ENCODE data around the gene P2RX7.
A peak's percentile ranks its signal among the peaks of the same experiment; 100 is the strongest.
"Not testable (repeated sequence)": the region's sequence is repeated elsewhere in the genome, so short reads cannot be mapped to it uniquely, and the experiment has no call there.

Gene P2RX7

DNA sequence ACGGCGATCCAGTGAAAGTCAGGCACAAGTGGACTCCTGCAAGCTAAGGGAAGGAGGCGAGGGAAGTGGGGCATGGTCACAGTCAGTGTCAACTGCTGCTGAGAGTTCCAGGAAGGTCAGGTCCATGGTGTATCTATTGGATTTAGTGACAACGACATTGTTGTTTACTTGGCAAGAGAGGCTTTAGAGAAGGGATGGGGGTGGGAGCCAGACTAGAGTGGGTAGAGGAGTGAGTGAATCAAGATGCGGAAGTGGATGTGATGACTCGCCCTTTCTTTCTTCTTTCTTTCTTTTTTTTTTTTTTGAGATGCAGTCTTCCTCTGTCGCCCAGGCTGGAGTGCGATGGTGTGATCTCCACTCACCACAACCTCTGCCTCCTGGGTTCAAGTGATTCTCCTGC lies 12.5 kb downstream of the P2RX7 start:
- FAIRE-seq (peak; percentile 76), DNase-seq (ENCODE audit: insufficient read length, low spot score) (no peak)
- TF ChIP-seq PAX5 (IDR thresholded peaks at IDR 0.05; ENCODE audit: insufficient read depth, low read length, severe bottlenecking) (no peak), POLR2A (IDR thresholded peaks at IDR 0.05; ENCODE audit: low read depth, low read length) (no peak), TAF1 (IDR thresholded peaks at IDR 0.05; ENCODE audit: low read depth, low read length) (no peak), POU2F2 (IDR thresholded peaks at IDR 0.05; ENCODE audit: low read depth, low read length) (no peak), POLR2AphosphoS5 (IDR thresholded peaks at IDR 0.05; ENCODE audit: low read depth, low read length) (no peak), SPI1 (IDR thresholded peaks at IDR 0.05; ENCODE audit: low read depth, low read length) (no peak)

DNA sequence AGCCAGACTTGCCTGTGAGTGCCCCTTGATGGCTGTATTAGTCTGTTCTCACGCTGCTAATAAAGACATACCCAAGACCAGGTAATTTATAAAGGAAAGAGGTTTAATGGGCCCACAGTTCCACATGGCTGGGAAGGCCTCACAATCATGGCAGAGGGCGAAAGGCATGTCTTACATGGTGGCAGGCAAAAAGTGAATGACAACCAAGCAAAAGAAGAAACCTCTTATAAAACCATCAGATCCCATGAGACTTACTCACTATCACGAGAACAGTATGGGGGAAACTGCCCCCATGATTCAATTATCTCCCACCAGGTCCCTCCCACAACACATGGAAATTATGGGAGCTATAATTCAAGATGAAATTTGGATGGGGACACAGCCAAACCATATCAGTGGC lies 16.6 kb downstream of the P2RX7 start:
- not testable (repeated sequence) for DNase-seq (ENCODE audit: insufficient read length, low spot score); FAIRE-seq

DNA sequence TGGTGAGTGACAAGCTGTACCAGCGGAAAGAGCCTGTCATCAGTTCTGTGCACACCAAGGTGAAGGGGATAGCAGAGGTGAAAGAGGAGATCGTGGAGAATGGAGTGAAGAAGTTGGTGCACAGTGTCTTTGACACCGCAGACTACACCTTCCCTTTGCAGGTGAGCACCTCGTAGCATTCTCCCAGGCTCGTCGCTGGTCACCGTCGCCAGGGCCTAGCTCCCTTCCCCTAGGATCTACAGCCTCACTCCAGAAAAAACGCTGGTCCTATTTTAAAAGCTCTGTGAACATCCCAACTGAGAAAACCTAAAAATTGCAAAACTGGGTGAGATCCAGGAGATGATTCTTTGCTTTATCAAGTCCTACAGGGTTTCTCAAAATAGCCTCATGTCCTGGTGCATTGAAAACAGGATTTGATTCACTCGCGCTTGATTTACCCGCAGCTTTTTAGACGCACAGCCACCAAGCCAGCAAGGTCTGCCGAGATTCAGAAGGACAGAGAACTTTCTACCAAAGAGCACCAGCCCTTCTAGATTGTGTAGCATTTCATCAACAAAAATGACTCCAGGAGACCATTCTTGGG lies 22.2 kb downstream of the P2RX7 start:
- TF ChIP-seq TAF1 (IDR thresholded peaks at IDR 0.05; ENCODE audit: low read depth, low read length) (no peak), POLR2AphosphoS5 (IDR thresholded peaks at IDR 0.05; ENCODE audit: low read depth, low read length) (no peak), PAX5 (IDR thresholded peaks at IDR 0.05; ENCODE audit: insufficient read depth, low read length, severe bottlenecking) (no peak), SPI1 (IDR thresholded peaks at IDR 0.05; ENCODE audit: low read depth, low read length) (no peak), POU2F2 (IDR thresholded peaks at IDR 0.05; ENCODE audit: low read depth, low read length) (no peak), POLR2A (IDR thresholded peaks at IDR 0.05; ENCODE audit: low read depth, low read length) (no peak)
- no peak for DNase-seq (ENCODE audit: insufficient read length, low spot score)
- FAIRE-seq, result no peak

DNA sequence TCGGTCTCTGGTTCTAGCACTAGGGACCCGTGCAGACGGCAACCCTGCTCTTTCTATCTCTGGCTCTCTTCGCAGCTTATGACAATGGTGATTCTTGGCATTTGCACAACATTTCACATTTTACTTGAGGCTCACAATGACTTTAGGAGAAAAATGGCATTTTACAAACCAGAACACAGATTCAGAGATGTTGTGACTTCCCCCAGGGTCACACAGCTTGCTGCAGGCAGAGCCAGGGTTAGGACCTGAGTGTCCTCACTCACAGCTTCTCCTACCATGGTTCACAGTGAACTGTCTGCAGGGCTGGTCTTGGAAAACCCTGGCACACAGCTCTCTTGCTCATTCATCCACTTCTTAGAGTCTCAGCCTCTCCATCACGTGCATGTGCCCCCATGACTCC lies 23.7 kb downstream of the P2RX7 start:
- TF ChIP-seq PAX5 (IDR thresholded peaks at IDR 0.05; ENCODE audit: insufficient read depth, low read length, severe bottlenecking) (no peak), POLR2A (IDR thresholded peaks at IDR 0.05; ENCODE audit: low read depth, low read length) (no peak), TAF1 (IDR thresholded peaks at IDR 0.05; ENCODE audit: low read depth, low read length) (no peak), POLR2AphosphoS5 (IDR thresholded peaks at IDR 0.05; ENCODE audit: low read depth, low read length) (no peak), POU2F2 (IDR thresholded peaks at IDR 0.05; ENCODE audit: low read depth, low read length) (no peak), SPI1 (IDR thresholded peaks at IDR 0.05; ENCODE audit: low read depth, low read length) (no peak)
- FAIRE-seq, result no peak
- no peak for DNase-seq (ENCODE audit: insufficient read length, low spot score)

DNA sequence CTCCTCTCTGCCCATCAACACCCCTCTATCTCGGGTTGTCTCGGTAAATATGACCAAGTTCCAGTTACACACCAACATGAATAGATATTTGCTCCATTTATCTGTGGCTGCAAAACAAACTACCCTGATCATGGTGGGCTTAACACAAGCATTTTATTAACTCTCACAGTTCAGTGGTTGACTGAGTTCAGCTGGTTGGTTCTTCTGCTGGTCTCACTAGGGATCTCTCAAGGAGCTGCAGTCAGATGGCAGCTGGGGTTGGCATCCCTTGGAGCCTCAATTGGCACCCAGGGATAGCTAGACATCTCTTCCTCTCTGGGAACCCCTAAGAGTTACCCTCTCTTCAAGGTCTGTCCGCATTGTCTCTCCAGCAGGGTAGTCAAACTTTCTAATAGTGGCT lies 25.4 kb downstream of the P2RX7 start:
- no peak for TF ChIP-seq SPI1 (IDR thresholded peaks at IDR 0.05; ENCODE audit: low read depth, low read length)
- no peak for TF ChIP-seq POU2F2 (IDR thresholded peaks at IDR 0.05; ENCODE audit: low read depth, low read length)
- TF ChIP-seq POLR2AphosphoS5 (IDR thresholded peaks at IDR 0.05; ENCODE audit: low read depth, low read length), result no peak
- no peak for TF ChIP-seq PAX5 (IDR thresholded peaks at IDR 0.05; ENCODE audit: insufficient read depth, low read length, severe bottlenecking)
- no peak for TF ChIP-seq TAF1 (IDR thresholded peaks at IDR 0.05; ENCODE audit: low read depth, low read length)
- TF ChIP-seq POLR2A (IDR thresholded peaks at IDR 0.05; ENCODE audit: low read depth, low read length), result no peak

DNA sequence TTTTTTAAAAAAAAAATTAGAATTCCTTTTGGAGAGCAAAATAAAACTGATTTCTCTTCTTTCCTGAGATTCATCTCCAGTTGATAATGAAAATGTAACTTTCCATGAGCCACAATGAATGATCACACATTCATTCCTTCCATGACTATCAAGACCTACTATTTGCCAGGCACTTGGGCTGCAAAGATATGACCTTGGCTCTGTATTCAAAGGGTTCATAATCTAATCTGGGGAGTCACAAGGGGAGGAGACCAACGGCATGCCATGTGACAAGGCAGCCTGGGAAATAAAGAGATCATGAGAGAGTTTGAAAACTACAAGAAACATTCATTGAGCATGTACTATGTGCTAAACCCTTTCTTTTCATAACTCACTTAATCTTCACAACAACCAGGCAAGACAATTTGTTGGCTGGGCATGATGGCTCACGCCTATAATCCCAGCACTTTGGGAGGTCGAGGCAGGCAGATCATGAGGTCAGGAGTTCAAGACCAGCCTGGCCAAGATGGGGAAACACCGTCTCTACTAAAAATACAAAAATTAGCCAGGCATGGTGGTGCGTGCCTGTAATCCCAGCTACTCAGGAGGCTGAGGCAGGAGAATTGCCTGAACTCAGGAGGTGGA lies 26.2 kb downstream of the P2RX7 start:
- FAIRE-seq; DNase-seq (ENCODE audit: insufficient read length, low spot score): not testable (repeated sequence)

More for the DNA sequence above, 25.4 kb downstream of the P2RX7 start:
- no peak for FAIRE-seq
- DNase-seq (ENCODE audit: insufficient read length, low spot score), result no peak

DNA sequence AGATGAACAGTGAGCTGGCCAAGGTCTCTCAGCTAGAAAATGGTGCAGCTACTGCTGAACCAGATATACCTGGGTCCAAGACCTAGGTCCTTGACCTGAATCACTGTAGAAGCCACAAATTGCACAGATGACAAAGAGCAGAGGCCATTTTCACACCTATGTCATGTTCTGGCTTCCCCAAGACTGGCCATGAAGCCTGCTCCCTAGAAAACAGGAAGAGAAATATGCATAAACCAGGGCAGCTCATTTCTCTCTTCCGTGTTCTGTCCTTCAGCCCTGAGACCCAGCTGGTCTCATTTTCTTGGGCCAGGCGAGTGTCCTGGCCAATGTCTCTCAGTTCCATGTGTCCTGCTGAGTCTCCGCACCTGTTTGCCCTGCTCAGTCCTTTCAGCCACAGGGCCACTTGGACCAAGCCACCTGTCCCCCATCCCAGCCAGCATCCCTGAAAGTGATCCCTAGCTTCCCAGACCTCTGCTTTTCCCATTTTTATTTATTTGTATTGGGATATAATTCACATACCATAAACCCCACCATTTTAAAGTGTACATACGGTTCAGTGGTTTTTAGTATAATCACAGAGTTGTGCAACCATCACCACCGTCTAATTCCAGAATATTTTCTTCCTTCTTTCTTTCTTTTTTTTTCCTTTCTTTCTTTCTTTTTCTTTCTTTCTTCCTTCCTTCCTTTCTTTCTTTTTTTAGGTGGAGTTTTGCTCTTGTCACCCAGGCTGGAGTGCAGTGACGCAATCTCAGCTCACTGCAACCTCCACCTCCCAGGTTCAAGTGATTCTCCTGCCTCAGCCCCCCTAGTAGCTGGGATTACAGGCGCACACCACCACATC lies 27.0 kb downstream of the P2RX7 start:
- FAIRE-seq, result no peak
- TF ChIP-seq SPI1 (IDR thresholded peaks at IDR 0.05; ENCODE audit: low read depth, low read length) (peak; percentile 61), POU2F2 (IDR thresholded peaks at IDR 0.05; ENCODE audit: low read depth, low read length) (no peak)

DNA sequence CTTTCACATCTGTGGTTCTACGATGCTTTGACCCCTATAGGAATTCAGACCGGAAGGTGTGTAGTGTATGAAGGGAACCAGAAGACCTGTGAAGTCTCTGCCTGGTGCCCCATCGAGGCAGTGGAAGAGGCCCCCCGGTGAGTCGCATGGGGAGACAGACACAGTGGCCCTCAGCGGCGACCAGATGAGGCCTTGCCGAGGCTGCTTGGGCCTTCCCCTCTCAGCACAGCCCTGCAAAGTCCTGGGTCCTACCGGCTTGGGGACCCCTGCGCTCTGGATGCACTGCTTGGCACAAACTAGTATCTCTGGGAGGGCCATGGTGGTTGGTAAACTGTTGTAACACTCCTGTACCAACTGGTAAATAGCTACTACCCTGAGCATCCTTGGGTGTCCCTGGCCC lies 29.7 kb downstream of the P2RX7 start:
- FAIRE-seq, result no peak
- TF ChIP-seq POU2F2 (IDR thresholded peaks at IDR 0.05; ENCODE audit: low read depth, low read length), result no peak
- no peak for TF ChIP-seq POLR2AphosphoS5 (IDR thresholded peaks at IDR 0.05; ENCODE audit: low read depth, low read length)
- TF ChIP-seq TAF1 (IDR thresholded peaks at IDR 0.05; ENCODE audit: low read depth, low read length), result no peak
- TF ChIP-seq SPI1 (IDR thresholded peaks at IDR 0.05; ENCODE audit: low read depth, low read length), result no peak
- no peak for DNase-seq (ENCODE audit: insufficient read length, low spot score)

More for the DNA sequence above, 27.0 kb downstream of the P2RX7 start:
- no peak for DNase-seq (ENCODE audit: insufficient read length, low spot score)

DNA sequence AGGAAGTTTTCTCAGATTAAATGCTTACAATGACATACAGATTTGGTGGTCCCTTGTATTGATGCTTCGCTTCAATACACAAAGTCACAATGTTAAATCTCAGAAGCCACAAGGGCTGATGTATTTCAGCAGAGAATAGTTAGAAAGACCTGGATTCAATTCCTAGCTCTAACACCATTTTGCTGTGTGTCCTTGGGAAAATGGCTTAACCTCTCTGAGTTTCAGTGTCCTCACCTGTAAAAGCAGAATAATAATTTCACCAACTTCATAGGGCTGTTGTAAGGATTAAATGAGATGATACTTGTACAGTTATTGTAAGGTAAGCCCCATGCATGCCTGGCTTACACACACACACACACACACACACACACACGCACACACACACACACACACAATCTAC lies 30.3 kb downstream of the P2RX7 start:
- FAIRE-seq, result no peak
- DNase-seq (ENCODE audit: insufficient read length, low spot score), result no peak
- TF ChIP-seq POLR2A (IDR thresholded peaks at IDR 0.05; ENCODE audit: low read depth, low read length) (no peak), SPI1 (IDR thresholded peaks at IDR 0.05; ENCODE audit: low read depth, low read length) (no peak), PAX5 (IDR thresholded peaks at IDR 0.05; ENCODE audit: insufficient read depth, low read length, severe bottlenecking) (no peak), TAF1 (IDR thresholded peaks at IDR 0.05; ENCODE audit: low read depth, low read length) (no peak)

DNA sequence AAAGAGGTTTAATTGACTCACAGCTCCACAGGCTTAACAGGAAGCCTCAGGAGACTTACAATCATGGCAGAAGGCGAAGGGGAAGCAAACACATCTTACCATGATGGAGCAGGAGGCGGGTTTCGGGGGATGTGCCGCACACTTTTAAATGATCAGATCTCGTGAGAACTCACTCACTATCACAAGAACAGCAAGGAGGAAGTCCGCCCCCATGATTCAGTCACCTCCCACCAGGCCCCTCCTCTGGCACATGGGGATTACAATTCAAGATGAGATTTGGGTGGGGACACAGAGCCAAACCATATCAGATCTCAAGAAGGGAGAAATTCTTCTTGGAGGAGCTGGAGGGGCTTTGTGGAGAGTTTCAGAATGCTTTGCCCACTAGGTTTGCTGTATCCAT lies 32.2 kb downstream of the P2RX7 start:
- FAIRE-seq; DNase-seq (ENCODE audit: insufficient read length, low spot score): not testable (repeated sequence)

DNA sequence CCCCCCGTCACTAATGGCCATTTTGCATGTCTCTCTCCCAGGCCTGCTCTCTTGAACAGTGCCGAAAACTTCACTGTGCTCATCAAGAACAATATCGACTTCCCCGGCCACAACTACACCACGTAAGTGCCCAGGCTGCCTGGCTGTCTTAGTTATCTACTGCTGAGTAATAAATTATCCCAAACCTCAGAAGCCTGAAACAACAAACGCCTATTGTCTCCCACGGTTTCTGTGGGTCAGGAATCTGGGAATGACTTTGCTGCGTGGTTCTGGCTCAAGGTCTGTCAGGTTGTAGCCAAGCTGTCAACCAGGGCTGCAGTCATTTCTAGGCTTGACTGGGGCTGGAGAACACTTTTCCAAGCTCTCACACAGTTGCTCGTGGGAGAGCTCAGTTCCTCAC lies 32.6 kb downstream of the P2RX7 start:
- TF ChIP-seq POLR2A (IDR thresholded peaks at IDR 0.05; ENCODE audit: low read depth, low read length) (no peak), PAX5 (IDR thresholded peaks at IDR 0.05; ENCODE audit: insufficient read depth, low read length, severe bottlenecking) (no peak), POU2F2 (IDR thresholded peaks at IDR 0.05; ENCODE audit: low read depth, low read length) (no peak), TAF1 (IDR thresholded peaks at IDR 0.05; ENCODE audit: low read depth, low read length) (no peak), SPI1 (IDR thresholded peaks at IDR 0.05; ENCODE audit: low read depth, low read length) (no peak), POLR2AphosphoS5 (IDR thresholded peaks at IDR 0.05; ENCODE audit: low read depth, low read length) (no peak)
- FAIRE-seq (no peak), DNase-seq (ENCODE audit: insufficient read length, low spot score) (no peak)
